AG04449 (cell line): ENCODE results near the gene GRM1.

Experiments used
- CTCF ChIA-PET: fragments of 350-600 bp; formaldehyde crosslinking; extraction: SDS; loops from one replicate; lab custom pipeline; 2021; ENCODE audit warnings: antibody characterized with exemption; lab: Yijun Ruan, JAX
- POLR2A ChIA-PET: fragments of 400-600, 350-600 bp; formaldehyde crosslinking; extraction: SDS; loops from one replicate; lab custom pipeline; 2020; ENCODE audit warnings: antibody characterized with exemption, inconsistent platforms; lab: Yijun Ruan, JAX
- DNase-seq: peaks from one replicate; pipeline ENCODE4 v3.0.0-alpha.2; 2010; ENCODE audit warnings: low read depth, low spot score
- H3K4me3 ChIP-seq: 2 replicates; pipeline ENCODE4 v1.5.1; 2011; ENCODE audit warnings: low read depth, mild to moderate bottlenecking, control low read depth, low read length
- CTCF ChIP-seq: IDR thresholded peaks from one replicate; pipeline ENCODE4 v1.5.1; 2011; ENCODE audit warnings: mild to moderate bottlenecking, moderate library complexity, low read length, control low read depth, inconsistent platforms; ENCODE audit not compliant: insufficient read depth; ENCODE audit errors: missing control alignments

Gene GRM1

GRCh38 chr6:146106532-146106931, 77.7 kb downstream of the GRM1 start:
- H3K4me3 ChIP-seq: no peak overlapping the region
- ChIA-PET CTCF (no interaction called here), POLR2A (no interaction called here)
- no peak for TF ChIP-seq CTCF
- DNase-seq: no peak

GRCh38 chr6:146110990-146111389, 82.1 kb downstream of the GRM1 start:
- TF ChIP-seq CTCF: no peak
- no peak overlapping the region for H3K4me3 ChIP-seq
- DNase-seq: no peak
- POLR2A ChIA-PET: no interaction called here
- CTCF ChIA-PET: no interaction called here

- DNase-seq: no peak
- TF ChIP-seq CTCF: no peak
- CTCF ChIA-PET: no interaction called here
- POLR2A ChIA-PET: no interaction called here
- no peak overlapping the region for H3K4me3 ChIP-seq
These were observed 83.1 kb downstream of the GRM1 start for GRCh38 chr6:146111881-146112450.

GRCh38 chr6:146113084-146113623, 84.3 kb downstream of the GRM1 start:
- POLR2A ChIA-PET: no interaction called here
- CTCF ChIA-PET: no interaction called here
- DNase-seq: no peak
- TF ChIP-seq CTCF: no peak
- no peak overlapping the region for H3K4me3 ChIP-seq

GRCh38 chr6:146123616-146124015, 94.8 kb downstream of the GRM1 start:
- POLR2A ChIA-PET: no interaction called here
- CTCF ChIA-PET: no interaction called here
- no peak for DNase-seq
- no peak overlapping the region for H3K4me3 ChIP-seq
- no peak for TF ChIP-seq CTCF

- DNase-seq: no peak
- POLR2A ChIA-PET: no interaction called here
- TF ChIP-seq CTCF: no peak
- no peak overlapping the region for H3K4me3 ChIP-seq
- CTCF ChIA-PET: no interaction called here
These were observed 98.8 kb downstream of the GRM1 start for GRCh38 chr6:146127447-146128215.
